OCI-LY1 (cell line): ENCODE results near the gene MYEOV.

Source experiments
- H2AFZ ChIP-seq: fragments of 200-600 bp; sonication (generic), shearing (Covaris generic); 2 replicates; pipeline ENCODE4 v1.6.0; 2014; ENCODE audit warnings: antibody characterized with exemption, mild to moderate bottlenecking, low read length
- H3F3A ChIP-seq: fragments of 200-600 bp; sonication (generic), shearing (Covaris generic); 2 replicates; pipeline ENCODE4 v1.6.0; 2014; ENCODE audit warnings: mild to moderate bottlenecking, antibody characterized with exemption, low read length, moderate library complexity; ENCODE audit not compliant: insufficient read depth
- H3K27ac ChIP-seq: fragments of 200-600 bp; sonication (generic); 2 replicates; pipeline ENCODE4 v1.5.1; 2014; ENCODE audit warnings: low read length, mixed run types, mild to moderate bottlenecking, low read depth; ENCODE audit not compliant: poor library complexity, severe bottlenecking
- H3K27me3 ChIP-seq: fragments of 200-600 bp; sonication (generic); 2 replicates; pipeline ENCODE4 v1.6.0; 2014; ENCODE audit warnings: antibody characterized with exemption, mild to moderate bottlenecking, low read length, moderate library complexity; ENCODE audit not compliant: insufficient read depth
- H3K36me3 ChIP-seq: fragments of 200-600 bp; sonication (generic); 2 replicates; pipeline ENCODE4 v1.6.1; 2014; ENCODE audit warnings: mild to moderate bottlenecking, antibody characterized with exemption, low read length, moderate library complexity, mixed read lengths; ENCODE audit not compliant: insufficient read depth
- H3K4me1 ChIP-seq: fragments of 200-600 bp; sonication (generic); 2 replicates; pipeline ENCODE4 v1.5.1; 2014; ENCODE audit warnings: mild to moderate bottlenecking, low read length, moderate library complexity; ENCODE audit not compliant: insufficient read depth, severe bottlenecking
- H3K4me2 ChIP-seq: fragments of 200-600 bp; sonication (generic), shearing (Covaris generic); 2 replicates; pipeline ENCODE4 v1.6.1; 2014; ENCODE audit warnings: low read length
- H3K4me3 ChIP-seq: fragments of 200-600 bp; sonication (generic); 2 replicates; pipeline ENCODE4 v1.5.1; 2014; ENCODE audit warnings: low read length, low read depth, mild to moderate bottlenecking, mixed read lengths; ENCODE audit not compliant: poor library complexity, severe bottlenecking
- H3K79me2 ChIP-seq: fragments of 200-600 bp; shearing (Covaris generic); 2 replicates; pipeline ENCODE4 v1.6.1; 2016; ENCODE audit warnings: mixed run types, low read length, mixed read lengths; ENCODE audit not compliant: insufficient read depth
- H3K9ac ChIP-seq: fragments of 200-600 bp; sonication (generic), shearing (Covaris generic); 2 replicates; pipeline ENCODE4 v1.6.1; 2014; ENCODE audit warnings: mild to moderate bottlenecking, low read length, mixed read lengths
- H3K9me2 ChIP-seq: fragments of 200-600 bp; sonication (generic), shearing (Covaris generic); 2 replicates; pipeline ENCODE4 v1.6.1; 2014; ENCODE audit warnings: low read depth, mild to moderate bottlenecking, low read length, mixed read lengths
- H3K9me3 ChIP-seq: fragments of 200-600 bp; shearing (Covaris generic); 2 replicates; pipeline ENCODE4 v1.6.1; 2014; ENCODE audit warnings: low read length, mixed read lengths
- H4K20me1 ChIP-seq: fragments of 200-600 bp; sonication (generic), shearing (Covaris generic); 2 replicates; pipeline ENCODE4 v1.6.0; 2016; ENCODE audit warnings: mild to moderate bottlenecking, low read length; ENCODE audit not compliant: insufficient read depth
- CTCF ChIP-seq: fragments of 200-600 bp; sonication (generic), shearing (Covaris generic); IDR thresholded peaks from 2 replicates; pipeline ENCODE4 v1.5.1; 2017; ENCODE audit warnings: mild to moderate bottlenecking, antibody characterized with exemption, low read length, moderate library complexity, mixed read lengths
- EZH2 ChIP-seq: fragments of 200-600 bp; sonication (generic), shearing (Covaris generic); IDR thresholded peaks from 2 replicates; pipeline ENCODE4 v1.8.0; 2017; ENCODE audit warnings: borderline replicate concordance, mixed run types, mild to moderate bottlenecking, antibody characterized with exemption, low read length, moderate library complexity, mixed read lengths

Gene MYEOV

GRCh38 chr11:69270941-69271340 lies 23.0 kb upstream of the MYEOV start:
- Histone ChIP-seq H3F3A (no peaks in the 10 kb centered on the region), H3K9me2 (no peaks in the 10 kb centered on the region), H3K79me2 (no peaks in the 10 kb centered on the region), H3K4me1 (no peaks in the 10 kb centered on the region), H2AFZ (no peak overlapping the region), H4K20me1 (no peaks in the 10 kb centered on the region), H3K27me3 (no peaks in the 10 kb centered on the region), H3K9me3 (no peaks in the 10 kb centered on the region), H3K27ac (no peak overlapping the region), H3K4me3 (no peak overlapping the region), H3K9ac (no peak overlapping the region), H3K36me3 (no peaks in the 10 kb centered on the region), H3K4me2 (no peak overlapping the region)
- TF ChIP-seq EZH2 = no peak
- TF ChIP-seq CTCF = no peak

- Histone ChIP-seq H3K9me3 (no peaks in the 10 kb centered on the region), H3K36me3 (no peaks in the 10 kb centered on the region), H4K20me1 (no peaks in the 10 kb centered on the region), H3K4me1 (no peaks in the 10 kb centered on the region), H3K9me2 (no peaks in the 10 kb centered on the region), H3K4me2 (no peak overlapping the region), H3K9ac (no peak overlapping the region), H3K27me3 (no peaks in the 10 kb centered on the region), H2AFZ (no peak overlapping the region), H3F3A (no peaks in the 10 kb centered on the region), H3K79me2 (no peaks in the 10 kb centered on the region), H3K27ac (no peak overlapping the region), H3K4me3 (no peak overlapping the region)
- TF ChIP-seq EZH2 (no peak), CTCF (no peak)
Measured at GRCh38 chr11:69272055-69272454, 21.9 kb upstream of the MYEOV start.

GRCh38 chr11:69272831-69273485 lies 21.0 kb upstream of the MYEOV start:
- Histone ChIP-seq H3F3A (no peaks in the 10 kb centered on the region), H4K20me1 (no peaks in the 10 kb centered on the region), H3K4me3 (no peak overlapping the region), H3K79me2 (no peaks in the 10 kb centered on the region), H3K9me3 (no peaks in the 10 kb centered on the region), H2AFZ (no peak overlapping the region), H3K9me2 (no peaks in the 10 kb centered on the region), H3K36me3 (no peaks in the 10 kb centered on the region), H3K27ac (no peak overlapping the region), H3K27me3 (no peaks in the 10 kb centered on the region), H3K4me2 (no peak overlapping the region), H3K4me1 (no peaks in the 10 kb centered on the region), H3K9ac (no peak overlapping the region)
- TF ChIP-seq CTCF = no peak
- TF ChIP-seq EZH2 = no peak
